ENCODE results near the gene IFT43. TPM values are rescaled to one million over a fixed set of nuclear protein-coding genes. Genes with fewer than 3 reads are reported as not detected.

Gene IFT43
- total RNA-seq, 1 donor from 2014 or later, result 15.8 TPM

DNA sequence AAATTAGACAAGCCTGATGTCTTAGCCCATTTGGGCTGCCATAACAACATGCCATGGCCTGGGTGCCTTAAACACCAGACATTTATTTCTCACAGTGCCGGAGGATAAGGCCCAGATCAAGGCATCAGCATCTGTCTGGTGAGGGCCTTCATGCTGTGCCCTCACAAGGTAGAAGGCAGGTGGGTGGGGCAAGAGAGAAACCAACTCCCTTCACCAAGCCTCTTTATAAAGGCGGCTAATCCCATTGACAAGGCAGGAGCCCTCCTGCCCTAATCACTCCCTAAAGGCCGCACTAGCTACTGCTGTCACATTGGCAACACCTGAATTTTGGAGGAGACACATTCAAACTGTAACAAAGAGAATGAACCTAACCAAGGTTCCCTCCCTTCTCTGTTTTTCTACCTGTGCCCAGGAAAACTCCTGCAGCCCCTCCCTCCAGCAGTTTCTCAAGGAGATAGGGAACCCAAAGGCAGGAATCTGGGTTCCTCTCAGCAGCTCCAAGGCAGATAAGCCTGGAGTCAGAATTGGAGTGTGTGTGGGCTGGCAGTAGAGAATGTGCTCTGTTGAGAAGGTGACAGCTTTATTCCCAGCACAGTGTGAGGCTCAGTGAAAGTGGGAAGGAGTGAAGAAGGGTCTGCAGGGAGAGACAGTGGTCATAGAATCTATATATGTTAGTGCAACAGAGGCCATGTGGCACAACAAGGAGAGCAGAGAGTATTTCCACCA is 144.5 kb downstream of the IFT43 start:
- Mint-ChIP-seq H3K9me3 (no peaks in the 10 kb centered on the region), H3K27me3 (peaks cover 43% of the 10 kb centered on the region), H3K4me1 (no peaks in the 10 kb centered on the region), H3K4me3 (no peak overlapping the region), H3K27ac (no peak overlapping the region), H3K36me3 (ENCODE audit: low read depth) (no peaks in the 10 kb centered on the region)
- TF ChIP-seq CTCF (IDR thresholded peaks at IDR 0.05), result no peak
- intact Hi-C loops (cut with micrococcal nuclease), result no loop called here
- DNase-seq (no peak), ATAC-seq (ENCODE audit: low read depth) (no peak)
- CTCF ChIA-PET, result no interaction called here
- POLR2A ChIA-PET, result no interaction called here

DNA sequence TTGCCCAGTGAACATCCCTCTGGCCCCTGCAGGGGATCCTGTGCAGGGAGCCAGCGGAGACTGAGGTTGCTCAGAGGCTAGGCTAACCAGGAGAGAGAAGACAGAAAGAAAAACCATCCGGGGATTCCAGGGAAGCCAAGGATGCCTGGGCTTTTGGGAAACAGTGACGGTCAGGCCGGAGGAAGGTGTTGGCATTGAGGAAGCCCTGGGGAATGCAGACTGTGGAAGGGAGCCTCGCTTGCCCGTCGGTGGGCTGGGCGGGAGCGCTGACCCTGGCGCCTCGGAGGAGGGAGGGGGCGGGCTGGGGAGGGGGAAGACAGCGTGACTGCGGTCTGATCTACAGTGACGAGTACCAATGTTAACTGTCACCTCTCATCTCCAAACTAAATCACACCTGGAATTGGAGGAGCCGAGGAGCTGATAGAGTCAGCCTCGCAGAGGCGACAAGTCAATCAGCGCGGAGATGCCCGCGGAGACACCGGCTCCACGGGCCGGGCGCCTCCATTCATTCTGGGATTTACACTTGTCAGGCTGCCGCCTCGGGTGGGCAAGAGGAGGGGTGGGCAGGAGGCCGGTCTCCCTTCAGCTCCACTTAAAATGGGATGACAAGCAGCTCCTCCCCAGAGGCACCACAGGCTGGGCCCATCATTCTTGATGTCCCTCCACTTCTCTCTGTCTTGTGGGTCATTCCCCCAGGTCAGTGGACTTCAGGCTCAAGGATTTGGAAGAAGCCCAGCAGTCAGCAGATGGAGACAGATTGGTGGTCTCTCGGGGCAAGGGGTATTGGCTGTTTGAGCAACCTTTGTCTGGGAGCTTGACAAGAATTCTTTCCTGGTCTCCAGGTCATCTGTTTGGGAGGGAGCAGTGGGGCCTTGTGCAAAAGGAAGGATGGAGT is 145.8 kb downstream of the IFT43 start:
- ATAC-seq (ENCODE audit: low read depth) (no peak), DNase-seq (no peak)
- CTCF ChIA-PET, result no interaction called here
- intact Hi-C loops (cut with micrococcal nuclease), result no loop called here
- Mint-ChIP-seq H3K4me3 (no peak overlapping the region), H3K27ac (no peak overlapping the region), H3K4me1 (no peaks in the 10 kb centered on the region), H3K9me3 (no peaks in the 10 kb centered on the region), H3K27me3 (peaks cover 48% of the 10 kb centered on the region), H3K36me3 (ENCODE audit: low read depth) (no peaks in the 10 kb centered on the region)
- no peak for TF ChIP-seq CTCF (IDR thresholded peaks at IDR 0.05)
- POLR2A ChIA-PET, result no interaction called here

DNA sequence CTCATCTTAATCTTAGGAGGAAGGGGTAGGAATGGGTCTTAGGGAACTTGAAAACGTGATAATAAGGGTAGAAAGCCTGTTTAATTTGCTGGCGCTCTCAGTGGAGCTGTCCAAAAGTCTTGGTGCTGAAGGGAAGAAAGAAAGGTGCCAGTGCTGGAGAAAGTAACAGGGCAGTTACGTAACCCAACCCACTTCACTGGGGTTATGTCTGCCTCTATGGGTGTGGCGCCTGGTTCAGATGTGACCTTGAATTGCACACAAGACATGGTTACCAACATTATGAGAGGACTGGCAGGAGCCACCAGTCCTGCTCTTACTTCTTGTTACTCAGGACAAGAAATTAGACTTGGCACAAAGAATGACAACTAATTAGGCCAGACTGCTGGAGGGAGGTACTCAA is 147.5 kb downstream of the IFT43 start:
- H3K4me1 Mint-ChIP-seq, result peaks cover 2% of the 10 kb centered on the region
- H3K9me3 Mint-ChIP-seq, result no peaks in the 10 kb centered on the region
- H3K4me3 Mint-ChIP-seq, result no peak overlapping the region
- CTCF ChIA-PET, result no interaction called here
- no peak for TF ChIP-seq CTCF (IDR thresholded peaks at IDR 0.05)
- POLR2A ChIA-PET, result no interaction called here
- H3K27ac Mint-ChIP-seq, result no peak overlapping the region
- intact Hi-C loops (cut with micrococcal nuclease), result no loop called here
- ATAC-seq (ENCODE audit: low read depth) (no peak), DNase-seq (no peak)
- peaks cover 59% of the 10 kb centered on the region for H3K27me3 Mint-ChIP-seq
- no peaks in the 10 kb centered on the region for H3K36me3 Mint-ChIP-seq (ENCODE audit: low read depth)

Other genes with a start within 250 kb of the IFT43 start
- gene TGFB3, start 3.8 kb upstream of the IFT43 start, total RNA-seq, result 3.1 and 4.4 TPM in 2 replicates
- 64.8 and 82.3 TPM in 2 replicates for gene GPATCH2L, start 166.2 kb downstream of the IFT43 start, total RNA-seq

All from activated B cell treated with CpG ODN at 0.5 μM for 24 hours (primary cell).